GM03348 (cell line): ENCODE results near the gene CBLC.
"Not testable (repeated sequence)": the region's sequence is repeated elsewhere in the genome, so short reads cannot be mapped to it uniquely, and the experiment has no call there.

Experiments
- DNase-seq: peaks from one replicate; pipeline ENCODE4 v3.0.0; 2012; ENCODE audit warnings: low spot score

Gene CBLC

GRCh38 chr19:44819246-44819832 lies 41.6 kb downstream of the CBLC start:
- DNase-seq: no peak

- no peak for DNase-seq
These were observed 43.2 kb downstream of the CBLC start for GRCh38 chr19:44820648-44821609.

- no peak for DNase-seq
These were observed 44.5 kb downstream of the CBLC start for GRCh38 chr19:44822177-44822576.

- DNase-seq: no peak
These were observed 45.1 kb downstream of the CBLC start for GRCh38 chr19:44822670-44823372.

GRCh38 chr19:44823373-44823698 lies 45.6 kb downstream of the CBLC start:
- DNase-seq: no peak

GRCh38 chr19:44824761-44825160 lies 47.1 kb downstream of the CBLC start:
- no peak for DNase-seq

GRCh38 chr19:44832875-44833274 lies 55.2 kb downstream of the CBLC start:
- not testable (repeated sequence) for DNase-seq

GRCh38 chr19:44834399-44834798 lies 56.7 kb downstream of the CBLC start:
- not testable (repeated sequence) for DNase-seq

GRCh38 chr19:44839276-44839675 lies 61.6 kb downstream of the CBLC start:
- DNase-seq: no peak

GRCh38 chr19:44840811-44841210 lies 63.1 kb downstream of the CBLC start:
- DNase-seq: no peak

GRCh38 chr19:44841231-44841630 lies 63.5 kb downstream of the CBLC start:
- DNase-seq: no peak

GRCh38 chr19:44845286-44845611 lies 67.6 kb downstream of the CBLC start:
- DNase-seq: no peak

GRCh38 chr19:44845612-44846454 lies 68.1 kb downstream of the CBLC start, which contains the start of gene NECTIN2:
Gene NECTIN2 (plus strand): TSS chr19:44846297. CDS start chr19:44846526, 229 bp downstream.
- DNase-seq: peak; percentile 99

- DNase-seq: peak; percentile 36
These were observed 68.9 kb downstream of the CBLC start for GRCh38 chr19:44846455-44847143.

GRCh38 chr19:44847144-44848035 lies 69.7 kb downstream of the CBLC start:
- peak; percentile 76 for DNase-seq

- peak; percentile 34 for DNase-seq
These were observed 70.5 kb downstream of the CBLC start for GRCh38 chr19:44848036-44848811.

- DNase-seq: peak; percentile 21
These were observed 71.2 kb downstream of the CBLC start for GRCh38 chr19:44848812-44849447.
